ENCODE results near the gene ABHD16B.

The ABHD16B gene

GRCh38 chr20:63828545-63828944 lies 32.8 kb upstream of the ABHD16B start:
- H3K27me3 ChIP-seq (ENCODE audit: control insufficient read depth, insufficient read depth, low read length) = peaks cover 31% of the 10 kb centered on the region
- H3K4me3 ChIP-seq (ENCODE audit: low read depth, low read length) = no peak overlapping the region
- peaks cover 28% of the 10 kb centered on the region for H3K4me1 ChIP-seq (ENCODE audit: control insufficient read depth, insufficient read depth, low read length)
- H3K27ac ChIP-seq (ENCODE audit: low read depth, low read length) = no peak overlapping the region
- no peaks in the 10 kb centered on the region for H3K9me3 ChIP-seq (ENCODE audit: control insufficient read depth, insufficient read depth, low read depth, low read length)
- H3K9ac ChIP-seq (ENCODE audit: low read length) = no peak overlapping the region
- H3K36me3 ChIP-seq (ENCODE audit: control insufficient read depth, insufficient read depth, low read length) = peaks cover 3% of the 10 kb centered on the region; the same call in 1 of the 2 replicates

GRCh38 chr20:63828951-63829350 lies 32.3 kb upstream of the ABHD16B start:
- Histone ChIP-seq H3K36me3 (ENCODE audit: control insufficient read depth, insufficient read depth, low read length) (no peaks in the 10 kb centered on the region), H3K9ac (ENCODE audit: low read length) (no peak overlapping the region), H3K27me3 (ENCODE audit: control insufficient read depth, insufficient read depth, low read length) (peaks cover 34% of the 10 kb centered on the region), H3K4me1 (ENCODE audit: control insufficient read depth, insufficient read depth, low read length) (peaks cover 26% of the 10 kb centered on the region), H3K27ac (ENCODE audit: low read depth, low read length) (no peak overlapping the region), H3K4me3 (ENCODE audit: low read depth, low read length) (peak overlapping the region; percentile 86; the same call in 1 of the 2 replicates), H3K9me3 (ENCODE audit: control insufficient read depth, insufficient read depth, low read depth, low read length) (no peaks in the 10 kb centered on the region)

- H3K27ac ChIP-seq (ENCODE audit: low read depth, low read length) = no peak overlapping the region
- no peaks in the 10 kb centered on the region for H3K36me3 ChIP-seq (ENCODE audit: control insufficient read depth, insufficient read depth, low read length)
- H3K9me3 ChIP-seq (ENCODE audit: control insufficient read depth, insufficient read depth, low read depth, low read length) = no peaks in the 10 kb centered on the region
- H3K9ac ChIP-seq (ENCODE audit: low read length) = peak overlapping the region; percentile 69
- peaks cover 26% of the 10 kb centered on the region; the same call in 1 of the 2 replicates for H3K4me1 ChIP-seq (ENCODE audit: control insufficient read depth, insufficient read depth, low read length)
- H3K4me3 ChIP-seq (ENCODE audit: low read depth, low read length) = peak overlapping the region; percentile 86
- H3K27me3 ChIP-seq (ENCODE audit: control insufficient read depth, insufficient read depth, low read length) = peaks cover 34% of the 10 kb centered on the region
Measured at GRCh38 chr20:63829603-63829944, 31.7 kb upstream of the ABHD16B start.

- H3K27ac ChIP-seq (ENCODE audit: low read depth, low read length) = no peak overlapping the region
- peaks cover 34% of the 10 kb centered on the region for H3K27me3 ChIP-seq (ENCODE audit: control insufficient read depth, insufficient read depth, low read length)
- peaks cover 29% of the 10 kb centered on the region for H3K4me1 ChIP-seq (ENCODE audit: control insufficient read depth, insufficient read depth, low read length)
- no peaks in the 10 kb centered on the region for H3K9me3 ChIP-seq (ENCODE audit: control insufficient read depth, insufficient read depth, low read depth, low read length)
- H3K9ac ChIP-seq (ENCODE audit: low read length) = peak overlapping the region; percentile 69
- peak overlapping the region; percentile 86 for H3K4me3 ChIP-seq (ENCODE audit: low read depth, low read length)
- no peaks in the 10 kb centered on the region for H3K36me3 ChIP-seq (ENCODE audit: control insufficient read depth, insufficient read depth, low read length)
Measured at GRCh38 chr20:63829945-63830835, 31.1 kb upstream of the ABHD16B start.

- Histone ChIP-seq H3K4me1 (ENCODE audit: control insufficient read depth, insufficient read depth, low read length) (peaks cover 33% of the 10 kb centered on the region), H3K9ac (ENCODE audit: low read length) (peak within 1 kb of the TSS; percentile 69), H3K36me3 (ENCODE audit: control insufficient read depth, insufficient read depth, low read length) (no peaks in the 10 kb centered on the region), H3K9me3 (ENCODE audit: control insufficient read depth, insufficient read depth, low read depth, low read length) (no peaks in the 10 kb centered on the region), H3K27me3 (ENCODE audit: control insufficient read depth, insufficient read depth, low read length) (peaks cover 34% of the 10 kb centered on the region), H3K4me3 (ENCODE audit: low read depth, low read length) (peak within 1 kb of the TSS; percentile 86), H3K27ac (ENCODE audit: low read depth, low read length) (no peak within 1 kb of the TSS)
Measured at GRCh38 chr20:63830841-63831588, 30.3 kb upstream of the ABHD16B start, which contains the start of gene ZBTB46. ZBTB46 (minus strand) TSS chr20:63831264; CDS start chr20:63790757, 40,507 bp downstream.

GRCh38 chr20:63831646-63831992 lies 29.7 kb upstream of the ABHD16B start:
- Histone ChIP-seq H3K27me3 (ENCODE audit: control insufficient read depth, insufficient read depth, low read length) (peaks cover 34% of the 10 kb centered on the region), H3K4me1 (ENCODE audit: control insufficient read depth, insufficient read depth, low read length) (peaks cover 34% of the 10 kb centered on the region), H3K4me3 (ENCODE audit: low read depth, low read length) (peak overlapping the region; percentile 66), H3K9ac (ENCODE audit: low read length) (peak overlapping the region; percentile 44), H3K36me3 (ENCODE audit: control insufficient read depth, insufficient read depth, low read length) (no peaks in the 10 kb centered on the region), H3K9me3 (ENCODE audit: control insufficient read depth, insufficient read depth, low read depth, low read length) (no peaks in the 10 kb centered on the region), H3K27ac (ENCODE audit: low read depth, low read length) (no peak overlapping the region)

GRCh38 chr20:63831993-63832686 lies 29.2 kb upstream of the ABHD16B start:
- H3K4me3 ChIP-seq (ENCODE audit: low read depth, low read length) = peak overlapping the region; percentile 66
- no peaks in the 10 kb centered on the region for H3K36me3 ChIP-seq (ENCODE audit: control insufficient read depth, insufficient read depth, low read length)
- peaks cover 37% of the 10 kb centered on the region for H3K4me1 ChIP-seq (ENCODE audit: control insufficient read depth, insufficient read depth, low read length)
- H3K9ac ChIP-seq (ENCODE audit: low read length) = peak overlapping the region; percentile 44
- no peak overlapping the region for H3K27ac ChIP-seq (ENCODE audit: low read depth, low read length)
- H3K27me3 ChIP-seq (ENCODE audit: control insufficient read depth, insufficient read depth, low read length) = peaks cover 34% of the 10 kb centered on the region
- no peaks in the 10 kb centered on the region for H3K9me3 ChIP-seq (ENCODE audit: control insufficient read depth, insufficient read depth, low read depth, low read length)

GRCh38 chr20:63833776-63834490 lies 27.4 kb upstream of the ABHD16B start:
- no peaks in the 10 kb centered on the region for H3K36me3 ChIP-seq (ENCODE audit: control insufficient read depth, insufficient read depth, low read length)
- no peak overlapping the region for H3K4me3 ChIP-seq (ENCODE audit: low read depth, low read length)
- H3K27ac ChIP-seq (ENCODE audit: low read depth, low read length) = no peak overlapping the region
- no peak overlapping the region for H3K9ac ChIP-seq (ENCODE audit: low read length)
- peaks cover 31% of the 10 kb centered on the region for H3K4me1 ChIP-seq (ENCODE audit: control insufficient read depth, insufficient read depth, low read length)
- H3K27me3 ChIP-seq (ENCODE audit: control insufficient read depth, insufficient read depth, low read length) = peaks cover 34% of the 10 kb centered on the region
- H3K9me3 ChIP-seq (ENCODE audit: control insufficient read depth, insufficient read depth, low read depth, low read length) = no peaks in the 10 kb centered on the region

GRCh38 chr20:63834491-63834880 lies 26.8 kb upstream of the ABHD16B start:
- Histone ChIP-seq H3K4me3 (ENCODE audit: low read depth, low read length) (no peak overlapping the region), H3K36me3 (ENCODE audit: control insufficient read depth, insufficient read depth, low read length) (no peaks in the 10 kb centered on the region), H3K9ac (ENCODE audit: low read length) (no peak overlapping the region), H3K9me3 (ENCODE audit: control insufficient read depth, insufficient read depth, low read depth, low read length) (no peaks in the 10 kb centered on the region), H3K27me3 (ENCODE audit: control insufficient read depth, insufficient read depth, low read length) (peaks cover 29% of the 10 kb centered on the region), H3K4me1 (ENCODE audit: control insufficient read depth, insufficient read depth, low read length) (peaks cover 26% of the 10 kb centered on the region), H3K27ac (ENCODE audit: low read depth, low read length) (no peak overlapping the region)

GRCh38 chr20:63835021-63835858 lies 26.1 kb upstream of the ABHD16B start:
- Histone ChIP-seq H3K36me3 (ENCODE audit: control insufficient read depth, insufficient read depth, low read length) (no peaks in the 10 kb centered on the region), H3K4me3 (ENCODE audit: low read depth, low read length) (peak overlapping the region; percentile 44), H3K27ac (ENCODE audit: low read depth, low read length) (no peak overlapping the region), H3K9me3 (ENCODE audit: control insufficient read depth, insufficient read depth, low read depth, low read length) (no peaks in the 10 kb centered on the region), H3K4me1 (ENCODE audit: control insufficient read depth, insufficient read depth, low read length) (peaks cover 22% of the 10 kb centered on the region), H3K27me3 (ENCODE audit: control insufficient read depth, insufficient read depth, low read length) (peaks cover 22% of the 10 kb centered on the region), H3K9ac (ENCODE audit: low read length) (no peak overlapping the region)

All from HUES6 (cell line).